DMS114 treated with DMSO at 0.1 percent for 48 hours (cell line): ENCODE measurements around the gene PKMYT1.
A peak's percentile ranks its signal among the peaks of the same experiment; 100 is the strongest.

Source experiments
- DNase-seq: peaks from one replicate; lab custom pipeline; 2025; ENCODE audit not compliant: unreplicated experiment; lab: John Stamatoyannopoulos, UW

PKMYT1 gene

GRCh38 chr16:3000540-3000939 is 20.3 kb upstream of the PKMYT1 start:
- DNase-seq, result no peak

GRCh38 chr16:2999929-3000328 is 19.7 kb upstream of the PKMYT1 start:
- DNase-seq, result no peak

GRCh38 chr16:2996298-2996697 is 16.1 kb upstream of the PKMYT1 start:
- no peak for DNase-seq

GRCh38 chr16:2992383-2993081 is 12.3 kb upstream of the PKMYT1 start:
- no peak for DNase-seq

GRCh38 chr16:2991566-2992261 is 11.5 kb upstream of the PKMYT1 start:
- DNase-seq, result no peak

- DNase-seq, result no peak
Measured at GRCh38 chr16:2990891-2991290, 10.6 kb upstream of the PKMYT1 start.

GRCh38 chr16:2988590-2989099 is 8.4 kb upstream of the PKMYT1 start:
- DNase-seq, result no peak

GRCh38 chr16:2987833-2988232 is 7.6 kb upstream of the PKMYT1 start:
- DNase-seq, result no peak

GRCh38 chr16:2987286-2987685 is 7.0 kb upstream of the PKMYT1 start:
- no peak for DNase-seq

- no peak for DNase-seq
Measured at GRCh38 chr16:2986623-2987188, 6.5 kb upstream of the PKMYT1 start.

- no peak for DNase-seq
Measured at GRCh38 chr16:2985893-2986355, 5.7 kb upstream of the PKMYT1 start.

- DNase-seq, result no peak
Measured at GRCh38 chr16:2985462-2985861, 5.2 kb upstream of the PKMYT1 start.

- peak; percentile 57 for DNase-seq
Measured at GRCh38 chr16:2983706-2984136, 3.5 kb upstream of the PKMYT1 start.

- no peak for DNase-seq
Measured at GRCh38 chr16:2982402-2982801, 2.2 kb upstream of the PKMYT1 start.

GRCh38 chr16:2981899-2982250 is 1.6 kb upstream of the PKMYT1 start:
- no peak for DNase-seq

- no peak for DNase-seq
Measured at GRCh38 chr16:2981177-2981898, 1.1 kb upstream of the PKMYT1 start.

- DNase-seq, result no peak
Measured at GRCh38 chr16:2979669-2980226, 498 bp downstream of the PKMYT1 start.

- no peak for DNase-seq
Measured at GRCh38 chr16:2977440-2977839, 2.8 kb downstream of the PKMYT1 start.

- no peak for DNase-seq
Measured at GRCh38 chr16:2976673-2977072, 3.6 kb downstream of the PKMYT1 start.

- no peak for DNase-seq
Measured at GRCh38 chr16:2976201-2976600, 4.0 kb downstream of the PKMYT1 start.

- no peak for DNase-seq
Measured at GRCh38 chr16:2975161-2975795, 5.0 kb downstream of the PKMYT1 start.
